ENCODE measurements around the gene ARHGAP4.
A peak's percentile ranks its signal among the peaks of the same experiment; 100 is the strongest.

The ARHGAP4 gene

DNA sequence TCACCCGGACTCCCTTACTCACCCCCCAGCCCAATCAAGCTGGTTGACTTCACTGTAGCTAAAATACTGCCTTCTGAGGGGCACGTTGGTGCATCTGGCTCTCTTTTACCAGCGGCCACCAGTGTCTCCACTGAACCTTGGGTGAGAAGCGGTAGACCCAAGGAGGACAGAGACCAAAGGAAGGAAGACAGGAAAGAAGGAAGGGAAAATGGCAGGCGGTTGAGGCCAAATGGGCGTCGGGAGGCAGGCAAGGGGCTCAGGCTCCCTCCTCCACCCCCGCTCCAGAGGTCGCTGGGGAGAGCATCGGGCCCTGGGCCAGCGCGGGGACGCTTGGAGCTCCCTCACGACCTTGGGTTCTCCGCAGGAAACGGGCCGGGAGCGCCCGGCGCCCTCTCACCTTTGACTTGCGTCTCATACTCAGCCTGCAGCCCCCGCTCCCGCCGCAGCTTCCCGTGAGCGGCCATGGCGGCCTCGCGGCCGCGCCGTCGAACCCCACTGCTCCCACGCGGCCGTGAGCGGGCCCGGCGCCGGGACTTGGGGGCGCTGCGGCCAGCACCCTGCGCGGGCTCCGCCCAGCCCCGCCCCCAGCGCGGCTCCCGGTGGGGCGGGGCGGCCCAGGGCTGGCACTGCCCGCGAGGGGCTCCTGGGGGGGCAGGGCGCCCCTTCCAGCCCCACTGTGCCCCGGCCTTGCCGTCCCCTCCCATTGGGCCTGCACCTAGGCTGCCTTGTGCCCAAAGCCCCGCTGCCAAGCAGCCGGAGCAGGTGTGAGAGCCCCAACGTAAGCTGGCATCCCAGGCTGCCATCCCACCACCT, at the start of gene ARHGAP4:
Gene ARHGAP4 (minus strand): TSS at position 526 of the 813 bp plus-strand sequence. CDS start 62 bp downstream, at position 464.
- DNase-seq: peak; percentile 32

DNA sequence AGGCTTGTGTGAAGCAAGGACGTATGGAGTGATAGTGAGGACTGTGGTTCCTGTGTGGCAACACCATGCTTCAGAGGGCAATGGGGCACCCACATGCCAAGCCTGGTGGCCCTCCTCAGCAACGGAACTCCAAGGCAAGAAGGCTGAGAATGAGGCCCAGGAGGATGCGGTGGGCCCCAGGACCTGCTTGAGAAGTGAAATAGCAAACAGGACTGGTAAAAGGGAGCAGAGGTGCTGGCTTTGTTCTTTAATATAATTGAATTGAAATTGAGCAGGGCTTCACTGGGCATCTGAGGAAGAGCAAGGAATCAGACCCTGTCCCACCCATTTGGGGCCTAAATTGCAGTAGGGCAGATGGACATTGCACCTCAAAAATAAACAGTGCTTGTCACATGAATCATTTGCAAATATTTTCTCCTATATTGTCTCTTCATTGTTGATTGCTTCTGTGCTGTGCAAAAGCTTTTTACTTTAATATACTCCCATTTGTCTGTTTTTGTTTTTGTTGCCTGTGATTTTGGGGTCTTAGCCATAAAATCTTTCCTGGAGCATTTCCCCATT, 48.7 kb upstream of the ARHGAP4 start:
- DNase-seq: no peak

DNA sequence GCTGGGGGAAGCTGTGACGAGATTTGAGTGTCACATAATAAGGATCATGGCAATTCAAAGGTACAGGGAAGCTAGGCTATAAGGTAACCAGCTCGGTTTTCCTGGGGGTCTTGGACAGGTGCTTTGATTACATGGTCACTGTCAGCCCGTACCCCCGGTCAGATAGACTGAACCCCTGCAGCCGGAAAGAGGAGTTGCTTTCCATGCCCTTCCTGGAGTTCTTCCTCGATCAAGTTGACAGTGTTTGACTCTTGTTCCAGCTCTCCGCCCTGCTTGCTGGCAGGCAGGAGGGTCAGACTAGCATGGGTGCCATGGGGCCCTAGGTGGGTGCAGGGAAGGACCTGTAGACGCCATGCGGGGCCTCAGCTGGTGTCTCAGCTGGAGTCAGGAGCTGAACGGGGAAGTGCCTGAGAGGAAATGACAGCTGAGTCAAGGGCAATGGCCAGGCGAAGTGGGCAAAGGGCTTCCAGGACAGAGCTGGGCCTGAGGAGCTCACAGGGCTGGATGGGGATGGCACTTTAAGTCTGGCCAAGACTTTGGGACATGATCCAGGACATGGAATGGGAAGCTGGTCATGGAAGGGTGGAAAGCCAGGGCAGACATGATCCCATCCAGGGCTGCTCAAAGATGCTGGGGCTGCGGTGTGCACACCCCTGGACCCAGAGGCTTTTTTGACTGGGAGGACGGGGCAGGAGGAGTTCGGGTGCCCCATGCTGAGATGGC, 48.1 kb upstream of the ARHGAP4 start:
- DNase-seq: no peak

DNA sequence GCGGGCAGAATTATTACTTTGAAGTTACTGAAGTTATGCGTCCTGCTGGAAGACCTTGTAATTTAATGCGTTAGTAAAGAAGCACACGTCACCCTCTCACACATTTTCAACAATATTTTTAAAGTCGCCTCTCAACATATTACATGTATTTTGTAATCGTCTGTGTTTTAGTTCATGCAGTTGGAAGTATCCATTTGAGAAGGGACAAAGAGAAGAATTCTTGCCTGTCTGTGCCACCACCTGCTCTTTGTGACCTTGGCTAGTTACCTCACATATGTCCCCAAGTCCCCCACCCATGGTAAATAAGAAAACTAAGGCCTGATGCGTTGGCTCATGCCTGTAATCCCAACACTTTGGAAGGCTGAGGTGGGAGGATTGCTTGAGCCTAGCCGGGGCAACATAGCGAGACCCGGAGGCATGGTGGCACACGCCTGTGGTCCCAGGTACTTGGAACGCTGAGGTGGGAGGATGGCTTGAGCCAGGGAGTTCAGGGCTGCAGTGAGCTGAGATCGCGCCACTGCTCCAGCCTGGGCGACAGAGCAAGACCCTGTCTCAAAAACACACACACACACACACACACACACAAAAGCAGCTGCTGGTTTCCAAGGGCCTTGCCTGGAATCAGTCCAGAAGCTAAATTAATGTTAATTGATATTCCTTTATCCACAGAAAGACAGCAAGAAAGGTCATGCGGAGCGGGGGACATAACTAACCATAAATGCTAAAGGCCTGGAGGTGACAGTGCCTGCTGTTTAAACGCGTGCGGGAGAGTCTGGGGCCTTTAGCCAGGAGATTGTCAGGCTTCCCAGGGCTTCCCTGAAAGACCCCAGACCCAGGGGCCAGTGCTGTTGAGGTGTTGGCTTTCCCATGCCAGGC, 47.3 kb upstream of the ARHGAP4 start:
- peak; percentile 22 for DNase-seq

DNA sequence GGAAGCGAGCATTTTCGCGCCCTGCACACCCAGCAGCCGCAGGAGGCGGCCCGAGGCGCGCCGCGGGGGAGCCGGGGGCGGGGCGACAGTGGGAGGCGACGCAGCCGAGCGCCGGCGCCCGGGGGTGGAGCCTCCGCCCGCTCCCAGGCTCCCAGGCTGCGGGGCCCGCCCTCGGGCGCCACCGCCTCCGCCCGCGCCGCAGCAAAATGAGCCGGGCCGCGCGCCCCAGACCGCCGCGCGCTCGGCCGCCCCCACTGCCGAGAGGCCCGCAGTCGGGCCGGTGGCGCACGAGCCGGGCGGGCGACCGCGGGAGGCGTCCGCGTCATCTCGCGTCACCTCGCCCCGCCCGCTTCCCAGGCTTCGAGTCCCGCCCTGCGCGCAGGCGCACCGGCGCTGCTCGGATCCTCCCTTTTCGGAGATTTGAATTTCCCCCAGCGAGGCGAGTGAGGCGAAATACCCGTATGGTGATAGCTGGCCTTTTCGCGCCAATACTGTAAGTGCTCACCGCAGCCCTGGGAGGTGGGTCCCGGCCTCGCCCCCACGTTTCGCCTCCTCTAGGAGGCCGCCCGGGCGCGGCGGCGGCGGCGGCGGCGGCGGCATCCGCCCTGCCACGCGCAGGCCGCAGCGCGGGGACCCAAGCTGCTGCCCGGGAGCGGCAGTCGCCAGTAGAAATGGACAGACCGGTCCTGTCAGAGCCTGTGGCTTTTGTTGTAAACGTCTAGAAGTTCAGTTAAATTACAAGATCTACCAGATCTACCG, 46.5 kb upstream of the ARHGAP4 start, which contains the start of gene TMEM187:
Gene TMEM187 (plus strand): TSS at position 387 of the 759 bp plus-strand sequence. CDS start 9,309 bp downstream, outside the sequence.
- peak; percentile 95 for DNase-seq

DNA sequence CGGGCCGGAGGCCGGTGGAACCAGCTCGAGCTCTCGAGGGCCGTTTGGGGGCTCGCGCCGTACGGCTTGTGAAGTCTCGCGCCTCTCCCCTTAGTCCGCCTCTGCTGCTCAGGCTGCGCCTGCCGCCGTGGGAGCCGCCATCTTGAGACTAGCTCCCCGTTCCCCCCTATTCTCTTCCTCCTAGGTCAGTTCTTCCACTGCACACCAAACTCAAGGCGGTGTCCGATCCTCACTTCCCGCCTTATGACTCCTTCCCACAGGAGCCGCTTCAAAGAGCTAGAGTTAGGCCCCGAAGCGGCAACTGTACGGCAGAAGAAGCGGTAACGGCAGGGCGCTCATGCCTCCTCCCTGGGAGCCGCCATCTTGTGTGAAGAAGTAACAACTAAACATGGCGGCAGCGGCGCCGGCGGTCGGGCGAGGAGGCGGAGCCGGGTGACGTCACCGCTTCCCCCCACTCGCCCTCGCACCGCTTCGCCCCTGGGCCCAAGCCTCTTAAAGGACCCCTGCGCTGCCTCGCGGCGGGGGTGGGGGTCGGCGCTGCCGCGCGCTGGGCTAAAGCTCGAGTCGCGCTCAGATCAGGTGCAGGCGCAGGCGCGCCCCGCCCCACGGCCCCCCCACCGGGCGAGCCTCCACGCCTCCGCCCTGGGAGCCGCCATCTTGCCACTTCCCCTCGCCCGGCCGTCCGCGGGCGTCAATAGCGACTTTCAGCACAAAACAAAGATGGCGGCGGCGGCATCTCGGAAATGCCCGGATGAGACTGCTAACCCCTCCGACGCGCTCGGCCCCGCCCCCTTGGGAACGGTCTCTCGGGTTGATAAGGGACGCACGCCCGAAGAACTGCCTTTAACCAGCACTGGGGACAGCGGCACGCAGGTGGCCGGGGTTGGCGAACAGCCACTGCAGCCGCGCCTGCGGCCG, 45.6 kb upstream of the ARHGAP4 start, which contains the start of gene HCFC1:
Gene HCFC1 (minus strand): TSS at position 369 of the 918 bp plus-strand sequence. CDS start 978 bp downstream, outside the sequence.
- peak; percentile 90 for DNase-seq

DNA sequence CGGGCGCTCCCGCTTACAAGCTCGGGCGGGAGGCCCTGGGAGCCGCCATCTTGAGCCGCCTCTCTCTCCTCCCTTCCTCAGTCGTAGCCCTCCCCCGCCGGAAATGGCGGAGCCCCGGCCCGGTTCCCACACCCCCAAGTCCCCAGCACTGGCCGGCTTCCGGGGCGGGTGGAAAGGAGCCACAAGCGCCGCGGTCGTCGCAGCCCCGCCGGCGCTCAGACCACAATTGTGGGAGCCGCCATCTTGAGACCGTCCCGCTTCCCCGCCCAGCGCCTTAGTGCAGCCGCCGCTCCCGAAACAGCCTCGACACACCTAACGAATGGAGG, 45.0 kb upstream of the ARHGAP4 start:
- DNase-seq: peak; percentile 89

DNA sequence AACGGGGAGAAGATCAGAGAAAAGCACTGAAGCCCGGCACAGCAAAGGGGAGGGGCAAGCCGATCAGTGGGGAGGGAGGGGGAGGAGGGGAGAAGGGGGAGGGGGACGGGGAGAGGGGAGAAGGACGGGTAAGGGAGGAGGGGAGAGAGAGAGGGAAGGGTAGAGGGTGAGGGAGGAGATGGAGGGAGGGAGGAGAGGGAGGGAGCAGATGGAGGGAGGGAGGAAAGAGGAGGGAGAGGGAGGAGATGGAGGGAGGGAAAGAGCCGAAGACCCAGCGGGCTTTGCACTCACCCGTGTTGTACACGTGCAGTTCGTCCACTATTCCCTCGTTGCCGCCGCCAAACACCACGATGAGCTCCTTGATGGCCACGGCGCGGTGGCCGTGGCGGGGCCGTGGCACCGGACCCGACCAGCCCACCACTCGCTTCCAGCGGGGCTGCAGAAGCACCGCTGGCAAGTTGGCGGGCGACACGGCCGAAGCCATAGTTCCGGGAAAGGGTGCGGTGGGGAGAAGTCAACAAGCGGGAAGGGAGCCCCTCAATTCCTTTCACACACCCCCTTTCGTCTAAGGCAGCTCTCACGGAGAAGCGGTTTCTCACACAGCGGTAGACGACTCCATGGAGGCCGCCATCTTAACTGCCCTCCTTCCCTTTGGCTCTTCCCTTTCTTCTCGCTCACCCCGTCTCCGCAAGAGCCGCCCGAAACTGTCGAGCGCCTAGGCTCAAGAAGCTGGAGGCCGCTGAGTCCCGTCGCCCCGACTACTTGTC, 44.5 kb upstream of the ARHGAP4 start:
- DNase-seq: peak; percentile 29

DNA sequence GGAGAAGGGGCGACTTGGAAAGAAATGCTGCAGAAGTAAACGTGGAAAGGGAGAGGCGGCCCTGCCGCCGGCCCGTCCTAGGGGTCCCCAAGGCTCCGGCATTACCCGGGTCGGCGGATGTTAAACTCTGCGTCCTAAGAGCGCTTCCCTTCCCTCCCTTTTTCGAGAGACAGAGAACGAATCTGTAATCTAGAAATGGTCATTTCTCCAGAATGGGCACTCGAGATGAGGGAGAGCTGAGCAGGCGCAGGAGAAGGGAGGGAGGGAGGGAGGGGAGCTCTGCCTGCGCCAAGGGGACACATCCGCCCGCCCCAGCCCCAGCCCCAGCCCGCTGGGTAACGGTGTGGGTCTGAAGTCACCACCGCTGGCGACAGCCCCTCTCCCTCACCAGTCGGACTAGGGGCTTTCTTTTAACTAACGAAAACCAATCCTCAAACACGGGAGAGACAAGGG, 43.9 kb upstream of the ARHGAP4 start:
- DNase-seq: no peak

DNA sequence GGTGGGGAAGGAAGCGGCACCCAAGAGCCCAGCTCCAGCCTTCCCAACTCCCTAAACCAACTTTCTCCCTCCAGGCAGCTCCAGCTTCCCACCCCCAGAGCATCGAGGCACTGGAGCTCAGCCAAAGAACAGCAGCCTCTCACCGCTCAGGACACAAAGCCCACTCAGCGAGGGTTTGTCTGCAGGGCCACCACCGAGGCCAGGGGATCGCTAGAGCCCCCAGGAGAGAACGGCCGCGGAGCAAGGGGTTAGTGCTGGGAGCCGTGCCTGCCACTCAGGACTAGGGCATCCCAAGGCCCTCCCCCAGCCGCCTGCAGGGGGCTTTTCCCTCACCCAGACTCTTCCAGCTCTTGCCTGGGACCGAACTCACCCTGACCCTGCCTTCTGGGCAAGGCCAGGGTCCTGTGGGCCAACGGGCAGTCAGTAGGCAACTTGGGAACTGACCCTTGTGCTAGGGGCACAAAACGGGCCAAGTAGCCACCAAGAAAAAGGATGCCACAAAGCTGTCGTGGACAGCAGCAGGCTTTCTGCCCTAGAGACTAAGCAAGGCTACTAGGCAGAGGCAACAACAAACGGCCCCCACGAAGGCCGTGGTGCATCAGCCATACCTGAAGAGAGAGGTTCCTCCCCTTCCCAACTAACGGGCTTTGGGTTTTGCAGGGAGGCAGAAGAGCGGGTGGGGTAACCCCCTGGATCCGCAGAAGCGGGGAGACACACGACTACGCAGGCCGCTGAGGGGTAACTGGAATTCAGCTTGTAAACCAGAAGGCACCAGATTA, 43.2 kb upstream of the ARHGAP4 start:
- no peak for DNase-seq

DNA sequence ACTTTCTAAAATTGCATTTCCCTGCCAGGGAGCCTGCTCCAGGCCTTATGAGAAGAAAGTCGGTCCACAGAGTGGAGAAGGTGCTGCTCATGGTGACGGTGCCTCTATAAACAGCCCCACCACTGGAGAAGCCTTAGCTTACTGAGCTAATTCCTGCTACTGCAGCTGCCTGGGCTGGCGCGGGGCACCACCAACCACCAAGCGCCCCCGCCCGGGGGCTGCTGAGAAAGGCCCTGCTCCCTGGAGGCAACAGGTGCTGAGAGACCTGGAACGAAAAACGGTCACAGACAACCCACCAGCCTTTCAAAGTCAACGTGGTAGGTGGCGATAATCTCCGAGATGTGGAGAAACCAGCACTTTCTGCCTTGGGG, 42.7 kb upstream of the ARHGAP4 start:
- no peak for DNase-seq

DNA sequence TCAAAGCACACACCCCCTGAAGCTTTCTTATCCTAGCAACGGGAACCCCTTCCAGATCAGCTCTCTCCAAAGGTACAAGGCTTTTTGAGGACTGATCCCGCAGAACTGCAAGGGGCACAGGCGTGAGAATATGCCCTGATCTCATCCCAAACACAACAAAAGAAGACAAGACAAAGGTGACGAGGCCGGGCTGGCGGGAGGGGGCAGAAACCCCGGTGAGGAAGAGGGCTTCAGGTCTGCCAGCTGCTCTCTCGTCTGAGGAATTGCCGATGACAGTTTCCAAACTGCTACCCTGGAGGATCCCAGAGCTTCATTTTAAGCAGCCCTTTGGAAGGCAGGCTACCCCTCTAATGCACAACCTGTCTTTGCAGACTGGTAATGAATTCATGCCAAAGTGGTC, 42.2 kb upstream of the ARHGAP4 start:
- no peak for DNase-seq

DNA sequence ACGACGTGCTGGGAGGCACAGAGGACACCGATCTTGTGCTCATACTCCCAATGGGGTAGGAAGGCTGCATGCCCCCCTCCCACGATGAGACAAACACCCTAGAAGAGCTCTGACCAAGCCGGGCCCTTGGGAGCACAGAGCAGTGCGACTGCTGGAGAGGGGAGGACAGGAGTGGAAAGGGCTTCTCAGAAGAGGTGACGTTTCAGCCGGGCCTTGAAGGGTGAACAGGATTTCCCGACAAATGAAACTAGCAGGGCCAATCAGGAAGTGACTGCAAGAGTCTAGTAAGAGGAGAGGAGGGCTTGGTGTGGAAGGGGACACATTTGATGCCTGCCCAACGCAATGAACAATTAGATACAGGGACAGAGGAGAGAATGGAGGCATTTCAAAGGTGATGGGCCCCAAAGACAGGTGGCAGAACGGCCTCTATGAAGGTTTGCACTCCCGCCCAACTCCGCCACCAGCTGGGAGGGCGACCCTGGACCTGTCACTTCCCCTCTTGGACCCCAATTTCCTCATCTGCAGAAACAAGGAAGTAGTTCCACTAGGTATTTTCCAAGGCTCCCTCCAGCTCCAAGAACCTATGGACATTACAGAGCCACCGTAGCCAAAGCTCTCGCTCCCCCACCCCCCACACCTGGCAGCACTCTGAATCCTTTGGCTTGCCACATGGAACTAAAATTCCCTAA, 41.6 kb upstream of the ARHGAP4 start:
- no peak for DNase-seq

DNA sequence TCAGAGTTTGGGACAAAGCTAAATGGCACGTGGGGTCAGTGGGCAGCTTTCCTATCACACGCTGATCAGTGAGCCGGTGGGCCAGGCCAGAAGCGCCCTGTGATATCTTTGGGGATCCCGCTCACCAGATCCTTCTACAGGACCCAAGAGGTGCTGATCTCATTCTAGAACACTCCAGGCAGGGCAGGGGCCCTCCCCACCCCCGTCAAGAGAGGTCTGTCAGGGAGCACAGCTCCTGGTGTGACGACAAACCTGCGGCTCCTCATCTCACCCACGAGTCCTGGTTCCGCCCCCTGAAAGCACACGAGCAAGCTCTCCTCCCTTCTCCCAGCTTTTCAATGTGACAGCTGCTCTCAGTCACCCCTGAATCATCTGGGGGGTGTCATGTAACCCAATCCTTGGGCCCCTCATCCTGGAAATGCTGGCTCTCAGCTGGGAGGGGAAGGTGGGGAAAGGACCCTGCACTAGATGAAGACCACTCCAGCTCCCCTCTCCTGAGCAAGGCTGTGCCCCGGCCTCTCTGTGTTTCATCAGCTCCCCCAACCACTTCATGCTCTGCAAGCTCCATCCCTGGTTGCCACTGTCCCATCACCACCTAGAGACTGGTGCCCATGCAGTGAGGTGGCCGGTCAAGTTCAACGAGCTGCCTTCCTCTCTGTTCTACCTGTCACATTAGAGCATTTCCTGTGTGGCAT, 40.9 kb upstream of the ARHGAP4 start:
- DNase-seq: no peak

DNA sequence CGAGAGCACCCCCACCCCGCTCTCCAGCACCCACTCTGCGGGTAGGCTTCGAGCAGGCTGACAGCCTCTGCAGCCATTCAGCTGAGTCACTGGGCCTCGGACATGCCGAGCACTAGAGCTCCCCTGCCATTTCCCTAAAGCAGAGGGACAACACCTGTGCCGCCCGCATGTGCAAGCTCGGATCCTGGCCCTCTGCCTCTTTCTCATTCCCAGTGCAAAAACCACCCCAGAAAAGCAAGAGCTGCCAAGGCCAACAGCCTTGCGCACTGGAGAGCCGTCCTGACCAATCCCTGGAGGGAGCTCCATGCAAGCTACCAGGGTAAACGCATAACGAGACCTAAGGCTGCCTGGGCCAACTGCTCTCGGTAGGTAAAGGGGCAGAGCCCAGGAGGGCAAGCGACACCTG, 40.2 kb upstream of the ARHGAP4 start:
- no peak for DNase-seq

DNA sequence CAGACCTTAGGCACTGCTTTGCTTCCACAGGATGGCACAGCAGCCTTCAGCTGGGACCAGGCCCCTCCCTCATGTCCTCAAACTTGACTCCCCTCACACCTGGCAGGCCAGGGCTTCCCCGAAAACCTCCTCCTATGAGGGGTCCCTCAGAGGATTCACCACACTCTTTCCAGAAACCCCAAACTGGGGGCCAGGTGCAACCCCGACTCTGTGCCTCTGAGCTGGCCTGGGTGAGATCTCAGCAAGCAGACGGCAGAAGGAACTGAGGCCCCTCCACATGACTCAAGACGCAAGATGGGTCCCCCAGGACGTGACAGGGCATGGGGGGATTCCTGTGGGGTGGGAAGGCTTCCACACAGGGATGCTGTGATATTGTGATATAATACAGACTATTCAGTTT, 39.3 kb upstream of the ARHGAP4 start:
- no peak for DNase-seq

DNA sequence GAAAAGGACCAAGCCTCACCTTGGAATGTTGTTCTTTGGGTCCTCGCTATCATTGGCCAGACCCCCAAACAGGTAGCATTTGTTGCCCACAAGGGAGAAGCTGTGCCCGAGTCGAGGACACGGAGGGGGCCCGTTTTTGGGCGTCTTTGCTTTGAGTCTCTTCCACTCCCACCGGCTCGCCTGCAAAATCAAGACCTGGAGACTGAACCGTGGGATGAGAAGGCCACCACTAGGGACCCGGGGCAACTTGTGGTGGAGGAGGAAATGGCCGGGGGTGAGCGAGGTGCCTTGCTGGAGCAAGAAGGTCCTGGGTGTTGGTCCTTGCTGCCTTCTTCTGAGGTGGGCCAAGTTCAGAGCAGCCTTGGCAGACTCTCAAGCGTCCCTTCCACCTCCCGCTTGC, 38.0 kb upstream of the ARHGAP4 start:
- no peak for DNase-seq

DNA sequence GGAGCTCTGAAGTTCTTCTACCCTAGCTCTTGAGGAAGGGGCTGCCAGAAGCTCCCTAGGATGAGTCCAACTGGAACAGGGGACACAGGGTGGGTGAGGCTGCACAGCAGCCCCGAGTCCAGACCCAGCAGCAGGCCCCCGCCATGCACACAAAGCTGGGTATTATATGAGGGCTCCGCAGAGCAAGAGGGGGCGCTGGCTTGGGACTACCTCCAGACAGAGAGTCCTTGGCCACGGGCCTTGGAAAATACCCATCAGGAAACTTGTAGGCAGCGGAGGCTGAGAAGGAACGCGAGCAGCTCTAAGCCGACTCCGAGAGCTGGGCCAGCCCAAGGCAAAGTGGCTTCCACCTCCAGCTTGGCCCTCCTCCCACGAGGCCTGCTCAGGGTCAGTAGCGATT, 37.5 kb upstream of the ARHGAP4 start:
- DNase-seq: no peak
